ENCODE results near the gene AATK.
A peak's percentile ranks its signal among the peaks of the same experiment; 100 is the strongest.

The AATK gene

DNA sequence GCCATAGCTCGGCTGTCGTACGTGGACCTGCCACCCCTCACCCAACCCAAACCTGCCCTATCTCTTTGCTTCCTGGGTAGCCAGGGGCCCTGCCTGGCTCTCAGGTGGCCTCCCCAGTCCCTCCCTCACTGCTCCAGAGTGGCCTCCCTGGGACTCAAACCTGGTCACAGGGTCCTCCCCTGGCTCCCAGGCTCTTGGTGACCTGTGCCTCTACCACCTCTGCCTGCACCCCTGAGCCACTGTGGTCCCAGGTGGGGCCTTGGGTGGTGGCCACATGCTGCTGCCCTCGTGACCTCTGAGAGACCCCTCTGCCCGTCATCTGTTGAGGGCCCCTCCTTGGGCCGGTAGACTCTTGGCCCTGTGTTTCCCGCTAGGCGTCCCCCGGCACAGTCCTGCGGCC is 65.4 kb downstream of the AATK start:
- Histone ChIP-seq H3K9me3 (no peaks in the 10 kb centered on the region), H3K4me1 (peaks cover 21% of the 10 kb centered on the region), H3K4me3 (ENCODE audit: low read depth, low read length) (no peak overlapping the region), H3K27me3 (no peaks in the 10 kb centered on the region), H3K36me3 (no peaks in the 10 kb centered on the region; the same call in 1 of the 2 replicates)
- TF ChIP-seq, protein P1, sequence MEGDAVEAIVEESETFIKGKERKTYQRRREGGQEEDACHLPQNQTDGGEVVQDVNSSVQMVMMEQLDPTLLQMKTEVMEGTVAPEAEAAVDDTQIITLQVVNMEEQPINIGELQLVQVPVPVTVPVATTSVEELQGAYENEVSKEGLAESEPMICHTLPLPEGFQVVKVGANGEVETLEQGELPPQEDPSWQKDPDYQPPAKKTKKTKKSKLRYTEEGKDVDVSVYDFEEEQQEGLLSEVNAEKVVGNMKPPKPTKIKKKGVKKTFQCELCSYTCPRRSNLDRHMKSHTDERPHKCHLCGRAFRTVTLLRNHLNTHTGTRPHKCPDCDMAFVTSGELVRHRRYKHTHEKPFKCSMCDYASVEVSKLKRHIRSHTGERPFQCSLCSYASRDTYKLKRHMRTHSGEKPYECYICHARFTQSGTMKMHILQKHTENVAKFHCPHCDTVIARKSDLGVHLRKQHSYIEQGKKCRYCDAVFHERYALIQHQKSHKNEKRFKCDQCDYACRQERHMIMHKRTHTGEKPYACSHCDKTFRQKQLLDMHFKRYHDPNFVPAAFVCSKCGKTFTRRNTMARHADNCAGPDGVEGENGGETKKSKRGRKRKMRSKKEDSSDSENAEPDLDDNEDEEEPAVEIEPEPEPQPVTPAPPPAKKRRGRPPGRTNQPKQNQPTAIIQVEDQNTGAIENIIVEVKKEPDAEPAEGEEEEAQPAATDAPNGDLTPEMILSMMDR (IDR thresholded peaks at IDR 0.05; ENCODE audit: low read depth, low read length), result no peak
- no peak for DNase-seq

DNA sequence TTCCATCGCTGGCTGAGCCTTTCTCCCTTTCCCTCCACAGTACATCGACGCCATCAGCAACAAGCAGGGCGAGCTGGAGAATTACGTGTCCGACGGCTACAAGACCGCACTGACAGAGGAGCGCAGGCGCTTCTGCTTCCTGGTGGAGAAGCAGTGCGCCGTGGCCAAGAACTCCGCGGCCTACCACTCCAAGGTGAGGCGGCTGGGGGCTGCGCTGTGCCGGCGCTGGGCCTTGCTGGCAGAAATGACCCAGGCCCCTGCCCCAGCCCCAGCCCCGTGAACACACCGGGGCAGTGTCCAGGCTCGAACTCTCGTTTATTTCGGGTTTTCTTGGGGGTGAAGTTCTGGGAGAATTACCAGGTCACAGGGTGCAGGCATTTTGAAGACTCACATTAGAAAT is 66.1 kb downstream of the AATK start:
- Histone ChIP-seq H3K4me1 (peaks cover 29% of the 10 kb centered on the region), H3K4me3 (ENCODE audit: low read depth, low read length) (no peak overlapping the region), H3K27me3 (no peaks in the 10 kb centered on the region), H3K9me3 (no peaks in the 10 kb centered on the region), H3K36me3 (no peaks in the 10 kb centered on the region; the same call in 1 of the 2 replicates)
- TF ChIP-seq, protein P1 (IDR thresholded peaks at IDR 0.05; ENCODE audit: low read depth, low read length), result no peak
- no peak for DNase-seq

GRCh38 chr17:81097943-81098308 is 68.1 kb downstream of the AATK start:
- H3K4me1 ChIP-seq, result peaks cover 48% of the 10 kb centered on the region
- H3K27me3 ChIP-seq, result no peaks in the 10 kb centered on the region
- H3K4me3 ChIP-seq (ENCODE audit: low read depth, low read length), result no peak overlapping the region
- H3K36me3 ChIP-seq, result no peaks in the 10 kb centered on the region; the same call in 1 of the 2 replicates
- DNase-seq, result no peak
- TF ChIP-seq, protein P1 (IDR thresholded peaks at IDR 0.05; ENCODE audit: low read depth, low read length), result no peak
- H3K9me3 ChIP-seq, result no peaks in the 10 kb centered on the region

DNA sequence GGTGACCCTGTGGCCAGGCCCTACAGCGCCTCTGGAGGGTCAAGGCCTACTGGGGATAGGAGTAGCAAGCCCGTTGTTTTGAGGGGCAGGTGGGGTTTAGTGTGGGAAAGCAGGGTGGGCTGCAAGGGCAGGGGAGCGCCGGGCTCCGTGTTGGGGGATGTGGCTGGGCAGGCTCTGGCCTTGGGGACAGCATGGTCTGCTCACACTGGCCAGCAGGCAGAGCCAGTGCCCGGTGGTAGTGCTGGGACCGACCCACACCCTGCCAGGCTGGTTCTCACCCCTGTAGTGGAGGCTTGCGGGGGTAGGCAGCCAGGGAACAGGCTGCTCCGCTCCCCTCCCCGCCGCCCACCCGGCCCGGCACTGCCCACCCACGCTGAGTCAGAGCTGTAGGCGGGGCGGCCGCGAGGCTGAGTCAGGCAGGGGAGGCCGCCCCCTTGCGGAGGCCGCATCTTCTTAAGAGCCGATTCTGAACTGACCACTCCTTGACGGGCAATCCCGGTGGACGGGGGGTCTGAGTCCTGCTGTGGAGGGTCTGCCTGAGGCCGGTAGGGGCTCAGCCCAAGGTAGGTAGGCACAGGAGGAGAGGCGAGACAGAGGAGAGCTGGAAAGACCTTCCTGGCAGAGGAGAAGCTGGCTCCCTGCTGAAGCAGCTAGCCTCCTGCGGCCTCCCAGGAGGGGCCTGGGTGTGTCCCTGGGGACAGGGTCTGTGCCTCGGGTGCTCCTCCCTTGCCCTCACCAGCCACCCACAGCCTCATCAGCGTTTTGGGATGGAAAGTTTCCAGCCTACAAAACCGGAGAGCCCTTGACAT is 68.7 kb downstream of the AATK start:
- Histone ChIP-seq H3K4me3 (ENCODE audit: low read depth, low read length) (peak overlapping the region; percentile 22; the same call in 1 of the 2 replicates), H3K4me1 (peaks cover 52% of the 10 kb centered on the region), H3K9me3 (no peaks in the 10 kb centered on the region), H3K36me3 (no peaks in the 10 kb centered on the region; the same call in 1 of the 2 replicates), H3K27me3 (no peaks in the 10 kb centered on the region)
- DNase-seq, result peak; percentile 88
- TF ChIP-seq, protein P1 (IDR thresholded peaks at IDR 0.05; ENCODE audit: low read depth, low read length), result peak; percentile 76

GRCh38 chr17:81096741-81097133 is 69.3 kb downstream of the AATK start:
- peaks cover 58% of the 10 kb centered on the region for H3K4me1 ChIP-seq
- no peaks in the 10 kb centered on the region; the same call in 1 of the 2 replicates for H3K36me3 ChIP-seq
- no peak for DNase-seq
- TF ChIP-seq, protein P1 (IDR thresholded peaks at IDR 0.05; ENCODE audit: low read depth, low read length), result no peak
- H3K9me3 ChIP-seq, result no peaks in the 10 kb centered on the region
- no peaks in the 10 kb centered on the region for H3K27me3 ChIP-seq
- H3K4me3 ChIP-seq (ENCODE audit: low read depth, low read length), result no peak overlapping the region

GRCh38 chr17:81095383-81095762 is 70.6 kb downstream of the AATK start:
- TF ChIP-seq, protein P1 (IDR thresholded peaks at IDR 0.05; ENCODE audit: low read depth, low read length), result no peak
- H3K4me3 ChIP-seq (ENCODE audit: low read depth, low read length), result no peak overlapping the region
- H3K27me3 ChIP-seq, result no peaks in the 10 kb centered on the region
- no peaks in the 10 kb centered on the region for H3K9me3 ChIP-seq
- DNase-seq, result peak; percentile 41
- H3K4me1 ChIP-seq, result peaks cover 58% of the 10 kb centered on the region
- H3K36me3 ChIP-seq, result no peaks in the 10 kb centered on the region; the same call in 1 of the 2 replicates

All from BE2C (cell line).